GM23338 (cell line): Measurements from ENCODE around the gene MTA2.

Source experiments
- CREB1 ChIP-seq: fragments of 250-450 bp; sonication (Bioruptor Pico); IDR thresholded peaks from 2 replicates; pipeline ENCODE4 v1.5.0; 2020; ENCODE audit warnings: low read depth, mild to moderate bottlenecking, moderate library complexity
- EZH2 ChIP-seq: fragments of 200-600 bp; sonication (generic); IDR thresholded peaks from one replicate; pipeline ENCODE4 v1.8.0; 2017; ENCODE audit warnings: antibody characterized with exemption, mild to moderate bottlenecking, low read depth; ENCODE audit not compliant: unreplicated experiment
- EZH2phosphoT487 ChIP-seq: fragments of 200-600 bp; sonication (generic); IDR thresholded peaks from one replicate; pipeline ENCODE4 v1.8.1; 2018; ENCODE audit warnings: antibody characterized with exemption; ENCODE audit not compliant: unreplicated experiment
- JUNB ChIP-seq: IDR thresholded peaks from one replicate; pipeline ENCODE4 v1.6.1; 2016; ENCODE audit warnings: antibody characterized with exemption; ENCODE audit not compliant: unreplicated experiment
- POLR2AphosphoS5 ChIP-seq: IDR thresholded peaks from 2 replicates; pipeline ENCODE4 v1.6.1; 2016; ENCODE audit warnings: antibody characterized with exemption, low read depth
- ZNF114 ChIP-seq: fragments of 250-450 bp; sonication (Bioruptor Pico); IDR thresholded peaks from 2 replicates; pipeline ENCODE4 v1.5.0; 2020; ENCODE audit warnings: mild to moderate bottlenecking, moderate library complexity
- TF ChIP-seq, protein P1 (sequence below), 2 experiments: fragments of 200-600 bp in 1 of 2; sonication (generic) in 1 of 2; conservative IDR thresholded peaks; 2 replicates each; pipeline versions ENCODE4 v1.5.1 to v1.6.1; 2016 to 2017; ENCODE audit warnings: antibody characterized with exemption in 2 of 2, low read depth in 2 of 2, mild to moderate bottlenecking in 2 of 2, moderate library complexity in 1 of 2
- TF ChIP-seq, protein P2 (sequence below): fragments of 250-450 bp; sonication (Bioruptor Pico); IDR thresholded peaks from 2 replicates; pipeline ENCODE4 v1.5.0; 2020; ENCODE audit warnings: mild to moderate bottlenecking, moderate library complexity
- TF ChIP-seq, protein P3 (sequence below): IDR thresholded peaks from one replicate; pipeline ENCODE4 v1.6.1; 2018; ENCODE audit warnings: antibody characterized with exemption; ENCODE audit not compliant: unreplicated experiment
- TF ChIP-seq, protein P4 (sequence below): IDR thresholded peaks from 2 replicates; pipeline ENCODE4 v1.6.1; 2016; ENCODE audit warnings: antibody characterized with exemption

DNA sequence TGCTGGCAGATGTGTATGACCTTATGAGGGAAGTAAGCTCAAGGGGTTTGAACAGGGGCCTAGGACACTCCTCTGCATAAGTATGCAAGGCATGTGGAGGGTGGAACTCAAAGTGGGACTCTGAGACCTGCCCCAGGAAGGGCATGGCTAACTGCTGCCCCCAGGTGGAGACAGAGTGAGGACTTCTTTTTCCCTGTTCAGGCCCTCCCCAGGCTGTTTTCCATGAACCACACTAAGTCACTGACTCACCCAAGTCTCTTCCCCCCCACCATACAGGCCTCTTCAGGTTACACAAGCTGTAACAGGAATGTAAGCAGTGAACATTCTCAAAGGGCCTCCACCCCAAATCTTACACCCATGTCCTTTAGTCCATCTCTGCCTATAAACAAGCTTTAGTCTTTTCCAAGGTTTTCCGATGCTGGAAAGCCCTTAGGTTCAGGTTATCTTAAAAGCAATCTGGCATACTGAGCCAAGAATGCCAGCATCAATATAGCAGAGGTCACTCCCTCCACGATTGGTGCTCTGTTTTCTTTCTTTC is 41.0 kb downstream of the MTA2 start:
- TF ChIP-seq EZH2 (no peak), POLR2AphosphoS5 (peak; percentile 29; the same call in 1 of the 2 replicates), CREB1 (CRISPR knock-in tag) (no peak), JUNB (no peak), ZNF114 (CRISPR knock-in tag) (no peak), EZH2phosphoT487 (no peak)
- TF ChIP-seq, protein P1, sequence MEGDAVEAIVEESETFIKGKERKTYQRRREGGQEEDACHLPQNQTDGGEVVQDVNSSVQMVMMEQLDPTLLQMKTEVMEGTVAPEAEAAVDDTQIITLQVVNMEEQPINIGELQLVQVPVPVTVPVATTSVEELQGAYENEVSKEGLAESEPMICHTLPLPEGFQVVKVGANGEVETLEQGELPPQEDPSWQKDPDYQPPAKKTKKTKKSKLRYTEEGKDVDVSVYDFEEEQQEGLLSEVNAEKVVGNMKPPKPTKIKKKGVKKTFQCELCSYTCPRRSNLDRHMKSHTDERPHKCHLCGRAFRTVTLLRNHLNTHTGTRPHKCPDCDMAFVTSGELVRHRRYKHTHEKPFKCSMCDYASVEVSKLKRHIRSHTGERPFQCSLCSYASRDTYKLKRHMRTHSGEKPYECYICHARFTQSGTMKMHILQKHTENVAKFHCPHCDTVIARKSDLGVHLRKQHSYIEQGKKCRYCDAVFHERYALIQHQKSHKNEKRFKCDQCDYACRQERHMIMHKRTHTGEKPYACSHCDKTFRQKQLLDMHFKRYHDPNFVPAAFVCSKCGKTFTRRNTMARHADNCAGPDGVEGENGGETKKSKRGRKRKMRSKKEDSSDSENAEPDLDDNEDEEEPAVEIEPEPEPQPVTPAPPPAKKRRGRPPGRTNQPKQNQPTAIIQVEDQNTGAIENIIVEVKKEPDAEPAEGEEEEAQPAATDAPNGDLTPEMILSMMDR (conservative IDR thresholded peaks at IDR 0.05; ENCODE audit: low read depth in 2 of 2): peak; percentile 82 to 92
- TF ChIP-seq, protein P2, sequence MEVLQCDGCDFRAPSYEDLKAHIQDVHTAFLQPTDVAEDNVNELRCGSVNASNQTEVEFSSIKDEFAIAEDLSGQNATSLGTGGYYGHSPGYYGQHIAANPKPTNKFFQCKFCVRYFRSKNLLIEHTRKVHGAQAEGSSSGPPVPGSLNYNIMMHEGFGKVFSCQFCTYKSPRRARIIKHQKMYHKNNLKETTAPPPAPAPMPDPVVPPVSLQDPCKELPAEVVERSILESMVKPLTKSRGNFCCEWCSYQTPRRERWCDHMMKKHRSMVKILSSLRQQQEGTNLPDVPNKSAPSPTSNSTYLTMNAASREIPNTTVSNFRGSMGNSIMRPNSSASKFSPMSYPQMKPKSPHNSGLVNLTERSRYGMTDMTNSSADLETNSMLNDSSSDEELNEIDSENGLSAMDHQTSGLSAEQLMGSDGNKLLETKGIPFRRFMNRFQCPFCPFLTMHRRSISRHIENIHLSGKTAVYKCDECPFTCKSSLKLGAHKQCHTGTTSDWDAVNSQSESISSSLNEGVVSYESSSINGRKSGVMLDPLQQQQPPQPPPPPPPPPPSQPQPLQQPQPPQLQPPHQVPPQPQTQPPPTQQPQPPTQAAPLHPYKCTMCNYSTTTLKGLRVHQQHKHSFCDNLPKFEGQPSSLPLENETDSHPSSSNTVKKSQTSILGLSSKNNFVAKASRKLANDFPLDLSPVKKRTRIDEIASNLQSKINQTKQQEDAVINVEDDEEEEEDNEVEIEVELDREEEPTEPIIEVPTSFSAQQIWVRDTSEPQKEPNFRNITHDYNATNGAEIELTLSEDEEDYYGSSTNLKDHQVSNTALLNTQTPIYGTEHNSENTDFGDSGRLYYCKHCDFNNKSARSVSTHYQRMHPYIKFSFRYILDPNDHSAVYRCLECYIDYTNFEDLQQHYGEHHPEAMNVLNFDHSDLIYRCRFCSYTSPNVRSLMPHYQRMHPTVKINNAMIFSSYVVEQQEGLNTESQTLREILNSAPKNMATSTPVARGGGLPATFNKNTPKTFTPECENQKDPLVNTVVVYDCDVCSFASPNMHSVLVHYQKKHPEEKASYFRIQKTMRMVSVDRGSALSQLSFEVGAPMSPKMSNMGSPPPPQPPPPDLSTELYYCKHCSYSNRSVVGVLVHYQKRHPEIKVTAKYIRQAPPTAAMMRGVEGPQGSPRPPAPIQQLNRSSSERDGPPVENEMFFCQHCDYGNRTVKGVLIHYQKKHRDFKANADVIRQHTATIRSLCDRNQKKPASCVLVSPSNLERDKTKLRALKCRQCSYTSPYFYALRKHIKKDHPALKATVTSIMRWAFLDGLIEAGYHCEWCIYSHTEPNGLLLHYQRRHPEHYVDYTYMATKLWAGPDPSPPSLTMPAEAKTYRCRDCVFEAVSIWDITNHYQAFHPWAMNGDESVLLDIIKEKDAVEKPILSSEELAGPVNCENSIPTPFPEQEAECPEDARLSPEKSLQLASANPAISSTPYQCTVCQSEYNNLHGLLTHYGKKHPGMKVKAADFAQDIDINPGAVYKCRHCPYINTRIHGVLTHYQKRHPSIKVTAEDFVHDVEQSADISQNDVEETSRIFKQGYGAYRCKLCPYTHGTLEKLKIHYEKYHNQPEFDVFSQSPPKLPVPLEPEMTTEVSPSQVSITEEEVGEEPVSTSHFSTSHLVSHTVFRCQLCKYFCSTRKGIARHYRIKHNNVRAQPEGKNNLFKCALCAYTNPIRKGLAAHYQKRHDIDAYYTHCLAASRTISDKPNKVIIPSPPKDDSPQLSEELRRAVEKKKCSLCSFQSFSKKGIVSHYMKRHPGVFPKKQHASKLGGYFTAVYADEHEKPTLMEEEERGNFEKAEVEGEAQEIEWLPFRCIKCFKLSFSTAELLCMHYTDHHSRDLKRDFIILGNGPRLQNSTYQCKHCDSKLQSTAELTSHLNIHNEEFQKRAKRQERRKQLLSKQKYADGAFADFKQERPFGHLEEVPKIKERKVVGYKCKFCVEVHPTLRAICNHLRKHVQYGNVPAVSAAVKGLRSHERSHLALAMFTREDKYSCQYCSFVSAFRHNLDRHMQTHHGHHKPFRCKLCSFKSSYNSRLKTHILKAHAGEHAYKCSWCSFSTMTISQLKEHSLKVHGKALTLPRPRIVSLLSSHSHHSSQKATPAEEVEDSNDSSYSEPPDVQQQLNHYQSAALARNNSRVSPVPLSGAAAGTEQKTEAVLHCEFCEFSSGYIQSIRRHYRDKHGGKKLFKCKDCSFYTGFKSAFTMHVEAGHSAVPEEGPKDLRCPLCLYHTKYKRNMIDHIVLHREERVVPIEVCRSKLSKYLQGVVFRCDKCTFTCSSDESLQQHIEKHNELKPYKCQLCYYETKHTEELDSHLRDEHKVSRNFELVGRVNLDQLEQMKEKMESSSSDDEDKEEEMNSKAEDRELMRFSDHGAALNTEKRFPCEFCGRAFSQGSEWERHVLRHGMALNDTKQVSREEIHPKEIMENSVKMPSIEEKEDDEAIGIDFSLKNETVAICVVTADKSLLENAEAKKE (CRISPR knock-in tag): no peak
- TF ChIP-seq, protein P3, sequence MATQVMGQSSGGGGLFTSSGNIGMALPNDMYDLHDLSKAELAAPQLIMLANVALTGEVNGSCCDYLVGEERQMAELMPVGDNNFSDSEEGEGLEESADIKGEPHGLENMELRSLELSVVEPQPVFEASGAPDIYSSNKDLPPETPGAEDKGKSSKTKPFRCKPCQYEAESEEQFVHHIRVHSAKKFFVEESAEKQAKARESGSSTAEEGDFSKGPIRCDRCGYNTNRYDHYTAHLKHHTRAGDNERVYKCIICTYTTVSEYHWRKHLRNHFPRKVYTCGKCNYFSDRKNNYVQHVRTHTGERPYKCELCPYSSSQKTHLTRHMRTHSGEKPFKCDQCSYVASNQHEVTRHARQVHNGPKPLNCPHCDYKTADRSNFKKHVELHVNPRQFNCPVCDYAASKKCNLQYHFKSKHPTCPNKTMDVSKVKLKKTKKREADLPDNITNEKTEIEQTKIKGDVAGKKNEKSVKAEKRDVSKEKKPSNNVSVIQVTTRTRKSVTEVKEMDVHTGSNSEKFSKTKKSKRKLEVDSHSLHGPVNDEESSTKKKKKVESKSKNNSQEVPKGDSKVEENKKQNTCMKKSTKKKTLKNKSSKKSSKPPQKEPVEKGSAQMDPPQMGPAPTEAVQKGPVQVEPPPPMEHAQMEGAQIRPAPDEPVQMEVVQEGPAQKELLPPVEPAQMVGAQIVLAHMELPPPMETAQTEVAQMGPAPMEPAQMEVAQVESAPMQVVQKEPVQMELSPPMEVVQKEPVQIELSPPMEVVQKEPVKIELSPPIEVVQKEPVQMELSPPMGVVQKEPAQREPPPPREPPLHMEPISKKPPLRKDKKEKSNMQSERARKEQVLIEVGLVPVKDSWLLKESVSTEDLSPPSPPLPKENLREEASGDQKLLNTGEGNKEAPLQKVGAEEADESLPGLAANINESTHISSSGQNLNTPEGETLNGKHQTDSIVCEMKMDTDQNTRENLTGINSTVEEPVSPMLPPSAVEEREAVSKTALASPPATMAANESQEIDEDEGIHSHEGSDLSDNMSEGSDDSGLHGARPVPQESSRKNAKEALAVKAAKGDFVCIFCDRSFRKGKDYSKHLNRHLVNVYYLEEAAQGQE: no peak
- TF ChIP-seq, protein P4, sequence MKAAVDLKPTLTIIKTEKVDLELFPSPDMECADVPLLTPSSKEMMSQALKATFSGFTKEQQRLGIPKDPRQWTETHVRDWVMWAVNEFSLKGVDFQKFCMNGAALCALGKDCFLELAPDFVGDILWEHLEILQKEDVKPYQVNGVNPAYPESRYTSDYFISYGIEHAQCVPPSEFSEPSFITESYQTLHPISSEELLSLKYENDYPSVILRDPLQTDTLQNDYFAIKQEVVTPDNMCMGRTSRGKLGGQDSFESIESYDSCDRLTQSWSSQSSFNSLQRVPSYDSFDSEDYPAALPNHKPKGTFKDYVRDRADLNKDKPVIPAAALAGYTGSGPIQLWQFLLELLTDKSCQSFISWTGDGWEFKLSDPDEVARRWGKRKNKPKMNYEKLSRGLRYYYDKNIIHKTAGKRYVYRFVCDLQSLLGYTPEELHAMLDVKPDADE: no peak
